Fibroblast of lung (primary cell): ENCODE measurements around the gene AKR1A1. TPM values are rescaled to one million over a fixed set of nuclear protein-coding genes. Genes with fewer than 3 reads are reported as not detected.

Experiments
- DNase-seq, 2 donors: peaks; one replicate each; pipeline versions ENCODE4 v3.0.0 to v3.0.0-alpha.2; 2010; ENCODE audit warnings: low read depth in 2 of 2
- H2AFZ ChIP-seq: 2 replicates; pipeline ENCODE4 v1.5.1; 2012; ENCODE audit warnings: low read length, control low read depth, inconsistent platforms
- H3K27ac ChIP-seq: 2 replicates; pipeline ENCODE4 v1.5.1; 2011; ENCODE audit warnings: low read length, control low read depth; ENCODE audit not compliant: insufficient read depth
- H3K27me3 ChIP-seq: 2 replicates; pipeline ENCODE4 v1.5.1; 2011; ENCODE audit warnings: mild to moderate bottlenecking, low read length; ENCODE audit not compliant: control insufficient read depth, insufficient read depth
- H3K36me3 ChIP-seq: 2 replicates; pipeline ENCODE4 v1.5.1; 2011; ENCODE audit warnings: low read length; ENCODE audit not compliant: control insufficient read depth, insufficient read depth
- H3K4me1 ChIP-seq: 2 replicates; pipeline ENCODE4 v1.5.1; 2011; ENCODE audit warnings: low read length; ENCODE audit not compliant: control insufficient read depth, insufficient read depth; ENCODE audit errors: extremely low read depth
- H3K4me2 ChIP-seq: 2 replicates; pipeline ENCODE4 v1.5.1; 2011; ENCODE audit warnings: low read length, control low read depth; ENCODE audit not compliant: insufficient read depth; ENCODE audit errors: extremely low read depth
- H3K4me3 ChIP-seq, 4 experiments: fragments of 200-600 bp in 1 of 4; sonication (generic) in 1 of 4; replicated peaks in 1 of 4; 2 replicates each; pipeline ENCODE4 v1.5.1; 2011 to 2016; ENCODE audit warnings: low read length in 4 of 4, low read depth in 3 of 4, mild to moderate bottlenecking in 3 of 4, control low read depth in 2 of 4, inconsistent platforms in 1 of 4, mixed read lengths in 1 of 4; ENCODE audit not compliant: insufficient read depth in 1 of 4; ENCODE audit errors: control extremely low read depth in 1 of 4
- H3K79me2 ChIP-seq: 2 replicates; pipeline ENCODE4 v1.5.1; 2012; ENCODE audit warnings: mild to moderate bottlenecking, low read length, inconsistent platforms; ENCODE audit not compliant: control insufficient read depth, insufficient read depth
- H3K9ac ChIP-seq: 2 replicates; pipeline ENCODE4 v1.5.1; 2011; ENCODE audit warnings: mild to moderate bottlenecking, low read length, control low read depth; ENCODE audit not compliant: insufficient read depth
- H3K9me3 ChIP-seq: 2 replicates; pipeline ENCODE4 v1.5.1; 2012; ENCODE audit warnings: low read depth, low read length; ENCODE audit not compliant: control insufficient read depth, insufficient read depth
- H4K20me1 ChIP-seq: 2 replicates; pipeline ENCODE4 v1.5.1; 2011; ENCODE audit warnings: low read length; ENCODE audit not compliant: control insufficient read depth, insufficient read depth; ENCODE audit errors: extremely low read depth
- CTCF ChIP-seq, 2 donors: IDR thresholded peaks in 1 of 2; conservative IDR thresholded peaks in 1 of 2; 1 replicate in 1 of 2; 2 replicates in 1 of 2; pipeline ENCODE4 v1.5.1; 2011 to 2012; ENCODE audit warnings: low read length in 2 of 2, control low read depth in 1 of 2, inconsistent platforms in 1 of 2, low read depth in 1 of 2, mild to moderate bottlenecking in 1 of 2
- EZH2 ChIP-seq: IDR thresholded peaks from 2 replicates; pipeline ENCODE4 v1.5.1; 2012; ENCODE audit warnings: low read length, control low read depth, mild to moderate bottlenecking; ENCODE audit errors: missing control alignments
- polyA plus RNA-seq, 2 donors: library from polyadenylated mRNA; depleted of rRNA in 1 of 2; stranded (reverse) in 1 of 2; unstranded in 1 of 2; fragments of >200 nt; gene quantifications; 2 replicates each; pipeline ENCODE4 v1.2.1, GENCODE V29; 2011 to 2012; ENCODE audit warnings: missing spikeins in 1 of 2
- total RNA-seq: library from RNA; depleted of rRNA; stranded (reverse); fragments of >200 nt; gene quantifications from 2 replicates; pipeline ENCODE4 v1.2.1, GENCODE V29; 2014

The AKR1A1 gene
- total and polyA plus RNA-seq, 2 donors (not counting 1 experiment from before 2014, with no cell fraction given) = 110 TPM

- Histone ChIP-seq H3K9me3 (no peaks in the 10 kb centered on the region), H3K4me1 (no peaks in the 10 kb centered on the region), H3K4me2 (no peak overlapping the region), H3K27ac (no peak overlapping the region), H3K79me2 (no peaks in the 10 kb centered on the region), H3K4me3 (no peak overlapping the region), H3K27me3 (no peaks in the 10 kb centered on the region), H3K9ac (no peak overlapping the region), H3K36me3 (peaks cover 9% of the 10 kb centered on the region), H4K20me1 (no peaks in the 10 kb centered on the region), H2AFZ (no peak overlapping the region)
- TF ChIP-seq CTCF (conservative IDR thresholded peaks at IDR 0.05 in 1 of 2, IDR thresholded peaks at IDR 0.05 in 1 of 2; ENCODE audit: low read depth in 1 of 2, low read length in 2 of 2) (no peak), EZH2 (no peak)
- DNase-seq = peak in 1 of 2 donors; percentile 65
These were observed 16.1 kb downstream of the AKR1A1 start for GRCh38 chr1:45566722-45567121.

- H3K27me3 ChIP-seq = no peaks in the 10 kb centered on the region
- H3K9me3 ChIP-seq = no peaks in the 10 kb centered on the region
- H3K4me3 ChIP-seq = no peak overlapping the region
- no peak overlapping the region for H2AFZ ChIP-seq
- H4K20me1 ChIP-seq = no peaks in the 10 kb centered on the region
- H3K9ac ChIP-seq = no peak overlapping the region
- H3K4me1 ChIP-seq = no peaks in the 10 kb centered on the region
- DNase-seq = no peak
- H3K36me3 ChIP-seq = peaks cover 9% of the 10 kb centered on the region
- H3K79me2 ChIP-seq = no peaks in the 10 kb centered on the region
- no peak overlapping the region for H3K4me2 ChIP-seq
- no peak overlapping the region for H3K27ac ChIP-seq
- TF ChIP-seq CTCF (conservative IDR thresholded peaks at IDR 0.05 in 1 of 2, IDR thresholded peaks at IDR 0.05 in 1 of 2; ENCODE audit: low read depth in 1 of 2, low read length in 2 of 2) = no peak
- no peak for TF ChIP-seq EZH2
These were observed 17.3 kb downstream of the AKR1A1 start for GRCh38 chr1:45567911-45568310.

GRCh38 chr1:45568421-45568820 lies 17.8 kb downstream of the AKR1A1 start:
- H3K79me2 ChIP-seq = no peaks in the 10 kb centered on the region
- H3K4me2 ChIP-seq = no peak overlapping the region
- H3K36me3 ChIP-seq = peaks cover 9% of the 10 kb centered on the region
- H4K20me1 ChIP-seq = no peaks in the 10 kb centered on the region
- no peaks in the 10 kb centered on the region for H3K9me3 ChIP-seq
- no peak for TF ChIP-seq CTCF (conservative IDR thresholded peaks at IDR 0.05 in 1 of 2, IDR thresholded peaks at IDR 0.05 in 1 of 2; ENCODE audit: low read depth in 1 of 2, low read length in 2 of 2)
- no peak for TF ChIP-seq EZH2
- H2AFZ ChIP-seq = no peak overlapping the region
- DNase-seq = no peak
- H3K4me1 ChIP-seq = no peaks in the 10 kb centered on the region
- no peak overlapping the region for H3K9ac ChIP-seq
- no peak overlapping the region for H3K27ac ChIP-seq
- H3K4me3 ChIP-seq = no peak overlapping the region
- H3K27me3 ChIP-seq = no peaks in the 10 kb centered on the region
